H4 (cell line): Measurements from ENCODE around the gene DNASE1L2. TPM values are rescaled to one million over a fixed set of nuclear protein-coding genes. Genes with fewer than 3 reads are reported as not detected.

Source experiments
- DNase-seq: peaks from one replicate; pipeline ENCODE4 v3.0.0-alpha.2; 2015; ENCODE audit warnings: low spot score
- total RNA-seq: library from RNA; depleted of rRNA; stranded (reverse); fragments of >200 nt; shearing (Covaris generic); gene quantifications from 2 replicates; pipeline ENCODE4 v1.2.3, GENCODE V29; 2014

The DNASE1L2 gene
- total RNA-seq, 1 experiment from 2014 or later, result 0.10 TPM

GRCh38 chr16:2270588-2271470 is 34.6 kb downstream of the DNASE1L2 start:
- DNase-seq, result no peak

DNA sequence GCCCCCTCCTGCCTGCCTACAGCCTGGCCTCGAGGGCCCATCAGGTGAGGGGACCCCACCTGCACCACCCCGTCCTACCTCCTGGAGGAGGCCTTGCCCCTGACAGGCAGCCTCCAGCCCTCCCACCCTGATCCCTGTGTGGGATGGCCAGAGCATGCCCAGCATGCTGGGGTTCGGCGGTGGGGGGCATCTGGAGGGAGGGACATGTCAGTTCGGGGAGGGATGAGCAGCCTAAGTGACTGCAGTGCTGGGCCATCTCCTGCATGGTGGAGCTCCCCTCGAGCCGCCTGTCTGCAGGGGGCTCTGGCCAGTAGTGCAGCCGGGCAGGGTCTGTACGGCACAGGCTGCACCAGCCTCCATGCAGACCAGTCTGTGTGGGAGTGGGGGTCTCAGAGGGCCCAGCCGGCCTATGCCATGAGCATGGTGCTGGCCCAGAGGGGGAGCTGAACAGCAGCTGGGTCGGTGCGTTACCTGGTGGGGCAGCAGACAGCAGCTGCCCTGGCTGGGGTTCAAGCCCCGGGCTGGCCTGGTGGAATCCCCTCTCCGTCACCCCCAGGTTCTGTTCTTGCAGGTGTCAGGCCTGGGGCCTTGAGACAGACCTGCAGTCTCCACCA is 35.7 kb downstream of the DNASE1L2 start:
- no peak for DNase-seq

GRCh38 chr16:2273484-2273883 is 37.2 kb downstream of the DNASE1L2 start:
- no peak for DNase-seq

DNA sequence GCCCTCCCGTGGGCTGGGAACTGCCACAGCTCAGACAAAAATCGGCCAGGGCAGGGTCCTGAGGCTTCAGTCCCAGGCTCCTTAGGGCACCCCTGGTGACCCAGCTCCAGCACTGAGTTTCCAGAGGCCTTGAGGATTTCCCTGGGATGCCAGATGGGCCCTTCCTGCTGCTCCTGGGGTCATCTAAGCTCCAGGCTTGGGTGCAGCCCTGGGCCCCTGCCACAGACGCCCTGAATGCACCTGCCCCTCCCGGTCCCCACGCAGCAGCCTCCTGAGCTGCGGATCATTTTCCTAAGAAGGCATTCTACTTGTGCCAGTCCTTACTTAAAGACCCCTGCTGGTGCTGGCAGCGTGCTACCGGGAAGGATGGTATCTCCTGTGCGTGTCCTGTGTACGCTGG is 37.7 kb downstream of the DNASE1L2 start:
- no peak for DNase-seq

DNA sequence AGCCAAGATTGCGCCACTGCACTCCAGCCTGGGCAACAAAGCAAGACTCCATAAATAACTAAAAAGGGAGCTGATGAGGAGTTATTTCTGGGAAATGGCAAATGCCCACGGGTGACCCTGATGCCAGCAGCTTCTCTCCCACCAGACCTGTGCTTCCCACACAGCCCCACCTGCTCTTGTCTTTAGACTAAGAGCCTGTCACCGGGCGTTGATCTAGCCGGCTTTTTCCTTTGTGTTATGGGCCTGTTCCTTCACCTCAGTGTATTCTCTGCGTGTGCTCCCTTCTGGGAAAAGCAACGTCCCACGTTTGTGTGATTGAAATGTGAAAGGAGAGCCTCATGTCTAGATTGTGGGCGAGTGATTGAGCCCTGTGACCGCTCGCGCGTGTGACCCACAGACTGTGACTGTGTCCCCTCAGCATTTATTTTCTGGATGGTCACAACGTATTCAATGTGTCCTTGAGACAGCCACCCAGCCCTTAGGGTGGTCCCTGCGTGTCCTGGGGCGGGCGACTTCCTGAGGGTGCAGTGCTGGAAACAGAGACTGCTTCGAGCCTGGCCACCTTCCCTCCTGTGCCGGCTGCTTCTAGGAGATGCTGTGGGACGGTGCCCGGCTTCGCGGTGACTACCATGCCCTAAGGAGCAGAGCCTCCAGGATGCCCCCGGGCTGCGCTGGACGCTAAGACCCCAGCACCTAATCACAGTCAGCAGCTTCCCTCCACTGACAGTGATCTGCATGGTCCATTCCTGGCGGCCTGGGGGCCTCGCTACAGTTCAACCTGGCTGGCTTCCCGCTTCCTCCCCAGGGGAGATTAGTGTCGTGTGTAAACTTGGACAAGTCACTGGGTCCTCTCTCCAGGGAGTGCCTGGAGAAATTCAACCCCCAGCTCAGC is 39.5 kb downstream of the DNASE1L2 start:
- no peak for DNase-seq

DNA sequence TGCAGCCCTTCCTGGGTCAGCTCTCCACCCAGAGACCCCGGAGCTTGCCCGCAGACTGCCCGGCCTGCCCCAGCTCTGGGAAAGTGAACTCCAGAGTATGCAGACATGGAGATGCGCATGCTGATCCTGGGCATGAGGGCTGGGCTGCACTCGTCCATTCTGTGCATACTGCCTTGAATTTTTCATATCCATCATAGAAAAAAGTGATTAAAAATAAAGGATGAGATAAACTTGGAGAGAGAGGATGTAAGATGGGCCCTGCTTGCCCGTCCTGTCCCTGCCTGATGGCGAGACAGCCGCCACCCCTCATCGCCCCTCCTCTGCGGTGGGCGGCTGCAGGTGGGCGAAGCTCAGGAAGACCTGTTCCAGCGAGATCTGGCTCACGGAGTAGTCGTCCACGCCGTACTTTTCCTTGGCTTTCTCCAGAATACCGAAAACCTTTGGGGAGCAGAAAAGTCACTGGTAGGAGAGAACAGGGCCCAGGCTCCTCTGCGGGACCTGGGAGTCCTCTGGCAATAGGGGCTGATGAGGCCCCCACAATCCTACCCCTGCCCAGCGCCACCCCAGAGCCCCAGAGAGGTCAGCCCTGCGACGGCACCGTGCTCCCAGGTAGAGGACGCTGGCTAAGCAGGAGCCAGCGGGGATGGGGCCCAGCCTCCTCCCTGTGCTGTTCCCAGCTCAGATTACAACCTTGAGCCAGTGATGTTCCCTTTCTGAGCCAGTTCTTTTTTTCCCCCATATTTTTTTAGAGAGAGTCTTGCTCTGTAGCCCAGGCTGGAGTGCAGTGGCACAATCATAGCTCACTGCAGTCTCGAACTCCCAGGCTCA is 40.3 kb downstream of the DNASE1L2 start:
- no peak for DNase-seq

- no peak for DNase-seq
Measured at GRCh38 chr16:2277466-2278271, 41.4 kb downstream of the DNASE1L2 start.

- DNase-seq, result no peak
Measured at GRCh38 chr16:2278272-2278608, 42.0 kb downstream of the DNASE1L2 start.

- no peak for DNase-seq
Measured at GRCh38 chr16:2278956-2279800, 42.9 kb downstream of the DNASE1L2 start.

DNA sequence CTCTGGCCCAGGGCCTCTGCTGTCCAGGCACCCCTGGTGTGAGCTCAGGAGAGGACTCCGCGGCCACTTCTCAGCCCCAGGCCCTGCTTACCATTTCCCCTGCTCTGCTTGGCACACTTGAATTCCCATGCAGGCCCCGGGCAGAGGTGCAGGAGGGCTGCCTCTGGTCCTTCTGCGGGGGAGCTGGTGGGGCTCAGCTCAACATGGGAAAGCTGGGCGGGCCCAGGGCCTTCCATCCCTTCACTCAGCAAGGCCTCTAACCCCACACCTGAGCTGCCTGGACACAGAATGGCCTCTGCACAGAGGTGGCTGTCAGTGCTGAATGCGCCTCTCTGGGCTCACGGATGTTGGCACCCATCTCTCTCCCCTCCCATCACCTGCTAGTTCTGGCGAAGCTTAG is 44.2 kb downstream of the DNASE1L2 start:
- DNase-seq, result no peak

DNA sequence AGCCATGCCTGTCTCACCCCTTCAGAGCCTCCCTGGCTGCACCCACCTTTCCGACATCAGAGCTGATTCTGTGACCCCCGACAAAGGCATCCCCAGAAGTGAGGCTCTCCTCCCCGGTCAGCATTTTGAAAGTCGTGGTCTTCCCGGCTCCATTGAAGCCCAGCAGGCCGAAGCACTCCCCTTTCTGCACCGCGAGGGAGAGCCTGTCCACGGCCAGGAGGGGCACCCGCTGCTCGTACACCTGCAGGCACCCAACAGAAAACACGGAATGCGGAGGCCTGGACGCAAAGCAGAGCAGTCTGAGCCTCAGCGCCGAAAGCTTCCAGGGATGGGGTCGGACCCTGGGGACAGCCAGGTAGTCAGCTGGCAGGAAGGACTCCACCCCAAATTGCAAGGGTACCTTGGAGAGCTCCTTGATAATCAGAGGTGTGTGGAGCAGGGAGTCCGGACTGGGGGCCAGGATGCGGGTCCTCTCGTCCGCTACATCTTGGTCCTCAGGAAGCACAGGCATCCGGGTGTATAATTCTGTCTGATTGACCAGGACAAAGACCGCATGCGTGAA is 44.8 kb downstream of the DNASE1L2 start:
- no peak for DNase-seq

DNA sequence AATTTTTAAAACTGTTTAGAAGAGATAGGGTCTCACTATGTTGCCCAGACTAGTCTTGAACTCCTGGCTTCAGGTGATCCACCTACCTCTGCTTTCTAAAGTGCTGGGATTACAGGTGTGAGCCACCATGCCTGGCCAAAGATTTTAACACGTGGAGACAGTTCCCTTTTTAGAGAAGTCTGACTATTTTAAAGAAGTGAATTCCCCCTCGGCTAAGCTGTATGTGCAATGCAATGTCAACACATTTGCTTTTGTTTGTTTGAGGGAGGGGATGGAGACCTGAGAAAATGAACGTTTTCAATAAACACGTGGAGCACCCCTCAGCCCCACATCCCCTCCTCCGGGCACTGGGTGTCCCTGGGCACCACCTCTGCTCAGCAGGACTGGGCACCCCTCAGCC is 46.0 kb downstream of the DNASE1L2 start:
- no peak for DNase-seq

DNA sequence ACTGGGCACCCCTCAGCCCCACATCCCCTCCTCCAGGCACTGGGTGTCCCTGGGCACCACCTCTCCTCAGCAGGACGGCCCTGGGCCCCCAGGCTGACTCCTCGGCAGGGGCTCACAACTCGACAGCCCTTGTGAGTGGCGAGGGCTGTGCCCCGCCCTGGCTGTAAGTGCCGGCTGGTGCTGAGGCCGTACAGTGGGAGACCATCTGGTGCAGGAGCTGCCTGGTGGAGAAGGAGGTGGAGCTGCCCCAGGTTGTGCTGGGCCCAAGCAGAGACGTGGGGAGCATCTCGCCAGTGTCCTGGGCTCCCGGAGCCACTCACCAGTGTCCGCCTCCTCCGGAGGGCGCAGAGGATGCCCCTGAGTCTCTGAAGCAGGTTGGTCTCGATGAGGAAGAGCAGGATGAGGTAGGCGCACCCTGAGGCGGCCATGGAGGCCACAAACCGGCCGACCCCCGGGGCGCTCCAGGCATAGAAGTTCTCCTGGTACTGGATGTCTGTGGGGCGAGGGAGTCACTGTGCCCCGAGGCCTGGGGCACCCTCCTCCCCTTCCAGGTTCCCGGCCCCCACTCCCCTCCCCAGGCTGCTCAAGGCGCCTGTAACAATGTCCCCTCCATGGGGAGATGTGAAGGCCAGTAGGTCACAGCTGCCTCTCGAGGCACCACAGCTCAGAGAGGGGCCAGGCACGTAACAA is 46.8 kb downstream of the DNASE1L2 start:
- DNase-seq, result no peak

- no peak for DNase-seq
Measured at GRCh38 chr16:2284001-2284770, 47.9 kb downstream of the DNASE1L2 start.

DNA sequence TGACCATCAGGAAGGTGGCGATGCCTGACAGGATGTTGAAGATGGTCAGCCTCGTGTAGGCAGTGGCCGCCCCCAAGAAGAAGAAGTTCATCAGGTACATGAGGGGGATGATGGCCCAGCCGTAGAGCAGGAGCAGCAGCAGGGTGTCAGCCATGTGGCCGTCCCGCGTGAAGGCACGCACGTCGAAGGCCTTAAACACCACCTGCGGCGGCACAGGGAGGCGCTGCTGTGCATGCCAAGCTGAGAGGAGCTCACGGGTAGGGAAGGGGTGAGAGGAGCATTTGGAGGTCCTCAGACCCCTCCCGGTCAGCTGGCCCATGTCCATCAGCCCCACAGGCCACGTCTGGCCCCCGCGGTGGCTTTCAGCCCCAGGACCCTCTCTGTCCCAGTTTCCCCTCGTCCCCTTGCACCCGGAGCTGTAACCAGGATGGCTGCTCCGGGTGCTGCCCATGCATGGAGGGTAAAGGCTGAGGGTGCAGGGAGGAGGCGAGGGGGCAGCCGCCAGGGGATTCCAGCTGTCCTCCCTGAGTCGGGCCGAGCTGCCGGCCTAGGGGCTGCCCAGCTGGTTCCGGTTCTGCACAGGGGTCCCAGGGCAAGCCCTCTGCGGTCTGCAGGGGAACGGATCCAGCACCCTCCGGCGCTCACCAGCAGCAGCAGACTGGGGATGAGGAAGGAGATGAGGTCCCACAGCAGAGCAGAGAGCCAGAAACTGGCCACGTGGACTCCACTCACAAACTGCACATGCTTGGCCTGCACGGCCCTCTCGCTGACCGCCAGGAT is 48.7 kb downstream of the DNASE1L2 start:
- DNase-seq, result no peak

DNA sequence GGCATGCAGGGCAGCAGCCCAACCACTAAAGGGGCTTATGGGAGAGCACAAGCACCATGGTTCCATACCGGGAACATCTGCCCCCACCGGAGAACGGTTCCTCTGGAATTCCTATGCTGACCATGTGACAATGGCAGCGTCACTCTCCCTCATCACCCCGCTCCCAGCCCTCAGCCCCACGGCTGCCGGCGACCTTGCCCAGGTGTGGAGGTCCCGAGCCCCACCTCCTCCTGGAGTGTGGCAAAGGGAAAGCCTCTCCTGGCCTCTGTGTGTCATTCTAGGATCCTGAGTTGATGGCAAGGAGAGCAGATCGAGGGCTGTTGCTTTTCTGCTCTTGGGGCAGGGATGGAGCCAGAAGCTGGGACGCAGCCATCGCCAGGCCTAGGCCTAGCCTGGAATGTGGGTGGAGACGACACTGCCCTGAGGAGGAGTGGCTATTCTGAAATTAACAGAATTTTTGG is 49.5 kb downstream of the DNASE1L2 start:
- DNase-seq, result no peak

DNA sequence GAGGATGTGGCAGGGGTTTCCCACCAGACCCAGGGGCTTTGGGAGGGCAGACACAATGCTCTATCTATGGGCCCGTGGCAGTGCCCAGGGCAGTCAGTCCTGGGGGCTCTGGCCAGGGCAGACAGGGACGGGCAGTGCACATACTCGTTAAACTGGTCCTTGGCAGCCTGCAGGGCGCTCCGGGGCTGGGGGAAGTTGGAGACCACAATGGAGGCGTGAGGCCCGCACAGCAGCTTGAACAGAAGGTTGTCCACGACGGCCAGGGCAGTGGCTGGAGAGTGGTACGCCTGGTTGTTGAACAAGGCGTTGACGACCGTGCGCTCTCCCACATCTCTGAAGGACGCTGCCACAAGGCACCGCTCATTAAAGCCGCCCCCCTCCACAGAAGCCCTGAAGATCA is 50.3 kb downstream of the DNASE1L2 start:
- no peak for DNase-seq
